ENCODE results near the gene PMM1.
"Not testable (repeated sequence)": the region's sequence is repeated elsewhere in the genome, so short reads cannot be mapped to it uniquely, and the experiment has no call there.

PMM1 gene

DNA sequence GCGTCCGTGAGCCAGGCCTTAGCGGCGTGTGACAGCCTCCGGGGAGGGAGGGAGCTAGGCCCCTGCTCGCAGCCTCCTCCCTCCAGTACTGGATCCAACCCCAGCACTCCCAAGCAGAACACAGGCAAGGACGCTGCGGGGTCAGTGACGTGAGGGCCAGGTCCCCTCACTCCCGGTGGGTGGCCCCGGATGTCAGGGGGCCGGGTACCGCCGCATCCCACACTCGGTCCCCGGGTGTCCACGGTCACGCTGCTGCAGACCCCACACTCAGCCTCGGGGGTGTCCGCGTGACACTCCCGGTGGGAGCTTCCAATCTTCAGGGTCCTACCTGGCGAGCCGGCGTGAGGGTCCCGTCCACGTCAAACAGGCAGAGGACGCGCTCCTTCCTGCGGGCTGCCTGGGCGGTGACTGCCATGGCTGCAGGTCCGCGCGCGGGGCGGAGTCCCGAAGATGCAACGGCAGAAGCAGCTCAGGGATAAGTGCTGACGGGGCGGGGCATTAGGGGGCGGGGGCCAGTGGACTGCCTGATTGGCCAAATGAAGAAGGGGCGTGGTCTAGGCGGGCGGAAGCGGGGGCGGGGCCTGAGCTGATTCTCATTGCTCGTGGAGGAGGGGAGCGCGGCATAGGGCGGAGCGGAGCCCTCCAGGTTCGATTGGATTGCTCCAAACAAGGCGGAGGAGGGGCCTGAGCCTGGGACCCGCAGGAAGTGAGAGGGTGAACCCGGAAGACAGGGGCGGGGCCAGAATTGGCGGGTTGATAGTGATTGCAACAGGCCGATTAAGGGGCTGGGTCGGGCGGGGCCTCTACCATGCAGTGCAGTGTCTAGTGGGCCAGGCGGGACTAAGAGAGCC, at the start of gene PMM1:
Gene PMM1 (minus strand): TSS at position 450 of the 851 bp plus-strand sequence. CDS start 35 bp downstream, at position 415.
- peak; percentile 100 for DNase-seq (ENCODE audit: low read depth)

DNA sequence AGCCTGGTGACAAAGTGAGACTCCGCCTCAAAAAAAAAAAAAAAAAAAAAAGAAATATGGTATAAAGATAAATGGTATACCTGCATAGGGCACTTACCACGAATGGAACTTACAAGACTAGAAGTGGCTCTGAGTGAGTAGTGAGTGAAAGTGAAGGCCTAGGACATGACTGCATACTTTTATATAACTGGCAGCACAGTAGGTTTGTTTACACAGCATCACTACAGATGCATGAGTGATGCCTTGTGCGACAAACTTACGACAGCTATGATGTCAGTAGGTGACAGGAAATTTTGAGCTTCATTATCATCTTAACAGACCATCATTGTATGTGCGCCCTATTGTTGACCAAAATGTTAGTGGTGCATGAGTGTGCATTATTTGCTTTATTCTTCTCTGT, 49.1 kb upstream of the PMM1 start:
- no peak for DNase-seq (ENCODE audit: low read depth)

DNA sequence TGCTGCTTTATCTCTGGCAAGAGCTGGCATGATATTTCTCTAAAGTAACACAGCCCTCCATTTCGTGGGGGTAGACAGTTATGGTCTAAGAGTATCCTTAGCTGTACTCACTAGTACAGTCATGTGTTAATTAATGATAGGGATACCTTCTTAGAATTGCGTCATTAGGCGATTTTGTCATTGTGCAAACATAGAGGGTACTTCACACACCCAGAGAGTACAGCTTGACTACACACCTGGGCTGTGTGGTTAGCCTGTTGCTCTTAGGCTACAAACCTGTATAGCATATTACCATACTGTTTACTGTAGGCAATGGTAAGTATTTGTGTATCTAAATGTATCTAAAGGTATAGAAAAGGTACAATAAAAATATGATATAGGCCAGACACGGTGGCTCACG, 48.5 kb upstream of the PMM1 start:
- no peak for DNase-seq (ENCODE audit: low read depth)

DNA sequence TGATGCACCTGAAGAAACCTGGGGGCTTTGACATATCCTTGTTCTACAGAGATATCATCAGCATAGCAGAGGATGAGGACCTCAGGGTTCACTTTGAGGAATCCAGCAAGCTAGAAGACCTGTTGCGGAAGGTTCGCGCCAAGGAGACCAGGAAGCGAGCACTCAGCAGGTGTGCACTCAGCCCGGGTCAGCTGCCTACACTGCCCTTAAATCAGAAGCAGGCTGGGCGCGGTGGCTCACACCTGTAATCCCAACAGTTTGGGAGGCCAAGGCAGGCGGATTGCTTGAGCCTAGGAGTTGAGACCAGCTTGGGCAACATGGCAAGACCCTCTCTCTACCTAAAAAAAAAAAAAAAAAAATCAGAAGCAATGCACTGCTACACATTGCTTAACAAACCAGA, 48.0 kb upstream of the PMM1 start:
- DNase-seq (ENCODE audit: low read depth), result not testable (repeated sequence)

DNA sequence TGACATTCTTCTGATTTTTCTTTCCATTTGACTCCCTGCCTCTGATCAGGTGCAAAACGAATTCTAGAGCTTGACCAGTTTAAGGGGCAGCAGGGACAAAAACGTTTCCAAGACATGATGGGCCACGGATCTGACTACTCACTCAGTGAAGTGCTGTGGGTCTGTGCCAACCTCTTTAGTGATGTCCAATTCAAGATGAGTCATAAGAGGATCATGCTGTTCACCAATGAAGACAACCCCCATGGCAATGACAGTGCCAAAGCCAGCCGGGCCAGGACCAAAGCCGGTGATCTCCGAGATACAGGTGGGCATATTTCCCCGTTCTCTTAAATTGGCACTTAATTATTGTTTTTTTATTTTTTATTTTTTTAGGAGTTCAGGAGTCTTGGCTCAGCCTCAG, 46.8 kb upstream of the PMM1 start:
- DNase-seq (ENCODE audit: low read depth), result no peak

DNA sequence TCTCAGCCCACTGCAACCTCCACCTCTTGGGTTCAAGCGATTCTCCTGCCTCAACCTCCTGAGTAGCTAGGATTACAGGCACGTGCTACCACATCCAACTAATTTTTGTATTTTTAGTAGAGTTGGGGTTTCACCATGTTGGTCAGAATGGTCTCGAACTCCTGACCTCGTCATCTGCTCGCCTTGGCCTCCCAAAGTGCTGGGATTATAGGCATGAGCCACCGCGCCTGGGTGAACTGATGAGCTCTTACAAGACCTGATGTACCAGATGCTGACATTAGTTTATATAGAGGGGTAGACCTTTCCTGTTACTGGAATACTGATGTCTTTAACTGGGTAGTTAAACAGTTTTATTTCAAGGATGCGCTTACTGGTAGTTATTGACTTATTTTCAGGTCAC, 45.0 kb upstream of the PMM1 start:
- not testable (repeated sequence) for DNase-seq (ENCODE audit: low read depth)

DNA sequence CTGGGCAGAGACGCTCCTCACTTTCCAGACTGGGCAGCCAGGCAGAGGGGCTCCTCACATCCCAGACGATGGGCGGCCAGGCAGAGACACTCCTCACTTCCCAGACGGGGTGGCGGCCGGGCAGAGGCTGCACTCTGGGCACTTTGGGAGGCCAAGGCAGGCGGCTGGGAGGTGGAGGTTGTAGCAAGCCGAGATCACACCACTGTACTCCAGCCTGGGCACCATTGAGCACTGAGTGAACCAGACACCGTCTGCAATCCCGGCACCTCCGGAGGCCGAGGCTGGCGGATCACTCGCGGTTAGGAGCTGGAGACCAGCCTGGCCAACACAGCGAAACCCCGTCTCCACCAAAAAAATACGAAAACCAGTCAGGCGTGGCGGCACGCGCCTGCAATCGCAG, 42.0 kb upstream of the PMM1 start:
- not testable (repeated sequence) for DNase-seq (ENCODE audit: low read depth)

DNA sequence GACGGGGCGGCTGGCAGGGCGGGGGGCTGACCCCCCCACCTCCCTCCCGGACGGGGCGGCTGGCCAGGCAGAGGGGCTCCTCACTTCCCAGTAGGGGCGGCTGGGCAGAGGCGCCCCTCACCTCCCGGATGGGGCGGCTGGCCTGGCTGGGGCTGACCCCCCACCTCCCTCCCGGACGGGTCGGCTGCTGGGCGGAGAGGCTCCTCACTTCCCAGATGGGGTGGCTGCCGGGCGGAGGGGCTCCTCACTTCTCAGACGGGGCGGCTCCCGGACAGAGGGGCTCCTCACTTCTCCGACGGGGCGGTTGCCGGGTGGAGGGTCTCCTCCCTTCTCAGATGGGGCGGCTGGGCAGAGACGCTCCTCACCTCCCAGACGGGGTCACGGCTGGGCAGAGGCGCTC, 41.5 kb upstream of the PMM1 start:
- not testable (repeated sequence) for DNase-seq (ENCODE audit: low read depth)

DNA sequence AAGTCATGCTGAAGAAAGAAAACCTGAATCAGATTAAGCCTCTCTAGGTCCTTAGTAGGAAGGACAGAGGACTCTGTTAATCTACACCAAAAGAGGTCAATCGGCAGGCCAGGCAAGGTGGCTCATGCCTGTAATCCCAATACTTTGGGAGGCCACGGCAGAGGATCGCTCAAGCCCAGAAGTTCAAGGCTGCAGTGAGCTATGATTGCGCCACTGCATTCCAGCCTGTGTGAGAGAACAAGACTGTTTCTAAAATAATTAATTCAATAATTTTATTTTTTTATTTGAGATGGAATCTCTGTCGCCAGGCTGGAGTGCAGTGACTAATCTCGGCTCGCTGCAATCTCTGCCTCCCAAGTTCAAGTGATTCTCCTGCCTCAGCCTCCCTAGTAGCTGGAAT, 35.9 kb upstream of the PMM1 start:
- DNase-seq (ENCODE audit: low read depth), result no peak

DNA sequence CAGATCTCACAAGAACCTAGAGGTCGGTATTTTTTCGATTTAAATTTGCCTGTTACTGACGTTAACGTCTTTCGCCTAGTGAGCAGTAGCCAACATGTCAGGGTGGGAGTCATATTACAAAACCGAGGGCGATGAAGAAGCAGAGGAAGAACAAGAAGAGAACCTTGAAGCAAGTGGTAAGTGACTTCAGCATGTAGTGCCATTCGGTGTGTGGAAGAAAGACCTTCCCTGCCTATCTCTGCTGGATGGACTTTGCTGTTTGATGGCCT, 32.2 kb upstream of the PMM1 start:
- DNase-seq (ENCODE audit: low read depth), result no peak

DNA sequence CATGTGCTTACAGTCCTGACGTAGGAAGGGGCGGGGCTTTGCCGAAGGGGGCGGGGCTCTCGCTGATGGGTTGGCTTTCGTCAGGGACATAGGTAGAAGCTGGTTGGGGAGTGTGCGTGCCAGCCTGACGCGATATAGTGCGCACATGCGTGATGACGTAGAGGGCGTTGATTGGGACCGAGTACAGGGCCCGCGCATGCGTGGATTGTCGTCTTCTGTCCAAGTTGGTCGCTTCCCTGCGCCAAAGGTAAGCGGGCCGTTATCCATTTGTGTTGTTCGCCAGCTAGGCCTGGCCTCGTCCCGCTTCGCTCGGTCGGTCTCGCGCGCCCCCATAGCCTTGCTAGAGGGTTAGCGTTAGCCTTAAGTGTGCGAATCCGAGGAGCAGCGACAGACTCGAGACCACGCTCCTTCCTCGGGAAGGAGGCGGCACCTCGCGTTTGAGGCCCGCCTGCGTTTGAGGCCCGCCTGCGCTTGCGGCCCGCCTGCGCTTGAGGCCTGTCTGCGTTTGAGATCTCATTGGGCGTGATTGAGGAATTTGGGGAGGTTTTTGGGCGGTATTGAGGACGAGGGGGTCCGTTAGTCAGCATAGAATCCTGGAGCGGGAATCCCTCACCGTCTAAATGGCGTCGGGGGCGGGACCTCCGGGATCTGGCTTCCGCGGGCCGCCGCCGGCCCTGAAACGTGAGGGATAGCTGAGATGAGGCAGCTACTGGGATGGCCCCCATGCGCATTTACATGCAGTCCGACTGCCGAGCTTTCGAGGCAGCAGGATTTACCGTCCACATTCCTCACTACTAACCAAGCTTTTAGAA, 31.7 kb upstream of the PMM1 start, which contains the start of gene XRCC6:
Gene XRCC6 (plus strand): TSS at position 197 of the 812 bp plus-strand sequence. CDS start 710 bp downstream, outside the sequence.
- DNase-seq (ENCODE audit: low read depth), result peak; percentile 100

DNA sequence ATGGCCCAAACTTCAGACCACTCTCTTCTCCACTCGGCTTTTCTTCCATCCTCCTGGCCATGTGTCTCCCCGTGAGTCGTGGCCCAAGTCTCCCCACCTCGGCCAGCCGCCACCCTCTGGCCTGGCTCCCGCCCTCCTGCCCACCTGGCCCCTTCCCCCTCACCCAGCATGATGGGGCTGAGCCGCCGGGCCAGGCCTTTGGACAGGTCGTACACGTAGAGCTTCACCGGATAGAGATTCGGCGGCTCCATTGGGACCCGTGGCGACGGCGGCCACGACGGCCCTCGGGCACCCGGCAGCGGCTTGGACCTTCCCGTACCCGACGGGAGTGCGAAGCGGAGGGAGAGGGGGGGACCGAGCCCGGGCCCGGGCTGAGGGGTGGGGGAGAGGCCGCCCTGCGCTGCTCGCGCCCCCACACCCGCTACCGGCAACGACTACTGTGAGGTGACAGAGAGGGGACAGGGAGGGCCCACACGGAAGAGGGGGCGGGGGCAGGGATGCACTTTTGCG, 31.0 kb upstream of the PMM1 start, which contains the start of gene DESI1:
Gene DESI1 (minus strand): TSS at position 455 of the 510 bp plus-strand sequence. CDS start 204 bp downstream, at position 251.
- DNase-seq (ENCODE audit: low read depth), result no peak

DNA sequence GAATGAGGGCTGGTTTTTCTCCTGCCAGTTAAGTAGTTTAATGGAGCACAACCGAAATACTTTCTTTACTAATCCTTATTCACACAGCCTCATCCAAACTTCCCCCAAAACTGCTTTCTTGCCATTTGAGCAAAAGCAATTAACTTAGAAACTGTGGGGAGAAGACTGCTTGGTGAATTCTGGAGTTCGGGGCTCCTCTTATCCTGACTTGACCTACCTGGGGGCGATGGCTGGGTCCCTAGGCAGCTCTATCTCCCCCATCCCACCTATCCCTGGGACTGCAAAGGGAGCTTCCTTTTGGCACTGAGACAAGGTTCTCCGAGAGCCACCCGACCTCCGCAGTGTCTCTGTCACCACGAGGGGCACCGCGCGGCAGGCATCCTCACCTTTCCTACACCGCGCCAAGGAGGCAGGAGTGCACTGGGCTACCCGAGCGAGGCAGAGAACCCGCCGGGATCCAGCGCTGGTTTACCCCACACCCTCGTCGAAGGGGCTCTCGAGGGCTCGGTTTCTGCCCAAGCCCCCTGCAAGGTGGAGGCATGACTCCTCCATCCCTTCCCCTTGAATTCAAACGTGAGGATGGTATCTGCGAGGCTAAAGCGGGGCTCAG, 30.4 kb upstream of the PMM1 start:
- peak; percentile 25 for DNase-seq (ENCODE audit: low read depth)

DNA sequence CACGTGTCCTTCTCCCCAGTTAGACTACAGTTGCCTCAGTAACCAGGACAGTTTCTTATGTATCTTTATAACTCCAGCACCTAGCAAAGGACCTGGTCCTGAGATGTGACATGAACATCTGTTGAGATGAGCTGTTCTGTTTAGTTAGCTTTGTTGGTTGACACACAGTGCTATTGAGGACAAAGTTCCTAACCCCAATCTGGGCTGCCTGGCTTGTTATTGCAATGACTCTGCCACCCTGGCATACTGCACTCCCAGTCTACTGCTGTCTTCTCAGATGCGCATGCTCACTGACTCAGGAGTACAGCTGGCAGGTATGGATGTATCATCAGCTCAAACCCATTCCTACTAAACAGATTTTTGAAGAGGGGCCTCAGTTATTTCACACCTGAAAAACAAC, 23.8 kb upstream of the PMM1 start:
- DNase-seq (ENCODE audit: low read depth), result no peak

DNA sequence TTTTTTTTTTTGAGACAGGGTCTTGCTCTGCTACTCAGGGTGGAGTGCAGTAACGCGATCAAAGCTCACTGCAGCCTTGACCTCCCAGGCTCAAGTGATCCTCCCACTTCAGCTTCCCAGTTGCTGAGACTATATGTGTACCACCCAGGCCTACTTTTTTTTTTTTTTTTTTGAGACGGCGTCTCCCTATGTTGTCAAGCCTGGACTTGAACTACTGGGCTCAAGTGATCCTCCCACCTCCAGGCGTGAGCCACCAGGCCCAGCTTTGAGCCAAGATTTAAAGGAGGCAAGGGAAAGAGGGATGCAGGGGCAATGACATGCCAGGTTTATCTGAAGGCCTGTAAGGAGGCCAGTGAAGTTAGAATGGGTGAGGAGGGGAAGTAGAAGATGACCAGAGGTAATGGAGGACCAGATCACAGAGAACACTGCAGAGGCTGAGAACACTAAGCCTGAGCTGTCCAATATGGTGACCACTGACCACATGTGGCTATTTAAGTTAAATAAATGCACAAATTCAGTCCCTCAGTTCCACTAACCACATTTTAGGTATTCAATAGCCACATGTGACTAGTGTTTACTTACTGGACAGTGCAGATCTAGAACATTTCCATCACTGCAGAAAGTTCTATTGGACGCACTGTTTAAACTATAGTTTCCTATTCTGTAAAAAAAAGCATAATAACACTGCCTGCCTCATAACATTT, 23.1 kb upstream of the PMM1 start:
- no peak for DNase-seq (ENCODE audit: low read depth)

DNA sequence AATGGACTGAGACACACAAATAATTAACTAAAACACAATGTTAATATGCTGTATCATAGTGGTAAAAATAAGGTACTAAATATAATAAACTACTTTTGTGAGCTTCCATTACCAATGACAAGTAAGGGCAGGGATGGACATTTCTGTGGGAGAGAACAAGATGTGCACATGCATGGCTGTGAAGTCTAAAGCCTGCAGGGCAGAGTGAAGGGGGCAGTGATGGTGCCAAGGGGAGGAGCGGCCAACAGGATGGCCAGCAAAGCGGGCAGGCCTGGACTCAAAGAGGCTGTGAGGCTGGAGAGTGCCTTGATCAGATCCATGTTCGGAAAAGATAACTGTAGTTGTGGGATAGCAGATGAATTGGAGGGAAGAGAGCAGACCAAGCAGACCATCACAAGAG, 18.7 kb upstream of the PMM1 start:
- DNase-seq (ENCODE audit: low read depth), result no peak

DNA sequence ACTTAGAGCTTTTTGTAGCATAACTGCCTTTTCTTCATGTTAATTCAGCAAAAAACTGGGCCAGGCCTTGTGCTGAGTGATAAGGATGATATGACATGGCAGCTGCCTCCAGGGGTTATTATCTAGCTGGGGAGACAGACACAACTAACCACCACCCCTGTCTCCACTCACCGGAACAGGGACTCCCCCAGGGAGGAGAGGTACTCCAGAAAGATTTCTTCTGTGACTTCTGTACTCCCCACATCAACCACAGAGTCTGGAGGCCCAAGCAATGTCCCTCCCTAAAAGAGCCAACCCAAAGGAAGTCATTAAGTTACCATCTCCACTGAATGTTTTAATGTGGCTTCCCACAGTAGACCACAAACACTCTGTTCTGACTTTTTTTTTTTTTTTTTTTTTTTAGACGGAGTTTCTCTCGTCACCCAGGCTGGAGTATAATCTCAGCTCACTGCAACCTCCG, 14.3 kb upstream of the PMM1 start:
- peak; percentile 6 for DNase-seq (ENCODE audit: low read depth)

DNA sequence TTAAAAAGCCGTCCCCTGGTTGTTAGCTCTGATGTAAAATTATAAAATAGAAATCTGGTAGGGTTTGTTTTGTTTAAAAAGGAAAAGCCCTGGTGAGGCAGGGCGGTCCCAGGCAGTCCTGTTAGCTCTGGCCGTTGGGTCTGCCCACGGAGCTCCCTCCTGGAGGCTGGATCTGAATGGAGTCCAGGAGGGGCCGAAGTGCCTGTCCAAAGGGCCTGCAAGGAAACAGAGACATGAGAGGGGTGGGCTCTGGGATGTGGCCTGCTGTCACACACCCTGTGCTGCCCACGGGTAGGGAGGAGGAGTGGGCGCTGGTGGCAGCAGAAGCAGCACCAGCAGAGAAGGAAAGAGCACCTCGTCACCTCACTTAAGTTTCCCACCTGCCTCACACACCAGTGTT, 11.3 kb upstream of the PMM1 start:
- no peak for DNase-seq (ENCODE audit: low read depth)

DNA sequence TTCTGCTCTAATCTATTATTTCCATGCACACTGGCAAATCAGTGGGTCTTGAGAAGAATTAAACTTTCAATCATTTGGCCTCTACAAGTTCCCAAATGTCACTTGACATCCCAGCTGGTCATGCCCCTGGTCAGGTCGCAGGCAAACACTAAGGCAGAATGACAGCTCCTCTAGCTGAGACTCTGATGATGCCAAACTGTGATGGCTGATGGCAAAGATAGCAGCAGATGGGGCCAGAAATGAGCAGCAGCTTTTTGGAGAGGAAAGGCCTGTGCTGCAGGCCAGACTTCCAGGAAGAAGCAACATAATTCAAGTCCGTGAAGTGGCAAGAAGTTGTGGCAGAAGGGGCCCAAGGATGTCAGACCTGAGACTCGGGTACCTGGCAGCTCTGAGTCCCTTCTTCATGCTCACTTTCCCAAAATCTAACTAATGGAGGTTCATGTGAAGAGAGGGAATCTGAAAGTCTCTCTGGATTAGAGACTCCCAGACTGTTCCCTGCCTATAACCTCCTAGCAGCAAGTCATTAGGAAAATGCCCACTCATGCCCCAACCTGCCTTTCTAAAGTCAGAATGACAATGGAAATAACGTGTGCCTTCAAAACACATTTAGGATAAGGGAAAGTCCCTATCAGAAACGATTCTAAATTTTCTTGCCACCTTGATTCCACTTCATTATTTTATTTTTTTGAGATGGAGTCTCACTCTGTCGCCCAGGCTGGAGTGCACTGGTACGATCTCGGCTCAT, 9.4 kb upstream of the PMM1 start:
- no peak for DNase-seq (ENCODE audit: low read depth)

DNA sequence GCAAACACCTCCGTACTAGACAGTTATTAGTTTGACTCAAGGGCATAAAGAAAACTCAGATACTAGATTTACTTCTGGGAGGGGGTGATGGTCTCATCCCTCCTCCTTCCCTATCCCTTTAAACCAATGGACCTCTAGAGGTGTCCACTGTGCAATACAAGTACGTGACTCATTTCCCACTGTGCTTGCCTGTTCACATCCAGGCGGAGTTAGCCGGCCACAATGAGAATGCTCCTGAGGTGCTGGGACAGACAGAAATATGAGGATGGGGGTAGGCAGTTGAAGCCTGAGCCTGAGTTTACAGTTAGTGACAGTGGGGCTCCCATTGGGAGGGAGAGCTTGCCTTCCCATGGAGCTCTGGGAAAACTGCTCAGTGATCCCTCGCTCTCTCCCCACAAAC, 8.4 kb upstream of the PMM1 start:
- DNase-seq (ENCODE audit: low read depth), result no peak

DNA sequence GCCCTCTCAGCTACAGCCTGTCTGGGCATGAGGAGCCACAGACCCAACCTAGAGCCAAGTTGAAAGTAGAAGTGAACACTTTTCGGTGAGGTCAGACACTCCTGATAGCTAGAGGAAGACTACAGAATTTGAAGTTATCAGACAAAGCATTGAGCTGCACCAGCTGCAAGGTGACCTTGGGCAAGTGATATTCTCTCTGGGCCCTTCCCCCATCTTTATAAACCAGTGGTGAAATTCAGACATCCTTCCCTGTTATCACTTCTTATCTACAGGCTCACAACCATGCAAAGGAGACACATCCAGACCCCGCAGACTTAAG, 8.0 kb upstream of the PMM1 start:
- no peak for DNase-seq (ENCODE audit: low read depth)

Measured in activated T-cell treated with anti-CD3 and anti-CD28 coated beads for 1 hour (primary cell).